Myocyte (in vitro differentiated cells): Measurements from ENCODE around the gene GABRG3. TPM values are rescaled to one million over a fixed set of nuclear protein-coding genes. Genes with fewer than 3 reads are reported as not detected.

ENCODE experiments used
- DNase-seq: peaks from one replicate; pipeline ENCODE4 v3.0.0-alpha.2; 2012; ENCODE audit warnings: low read depth
- total RNA-seq: library from RNA; depleted of rRNA; stranded (reverse); fragments of >200 nt; gene quantifications from 2 replicates; pipeline ENCODE4 v1.2.3, GENCODE V29; 2014

The GABRG3 gene
- total RNA-seq, 1 donor from 2014 or later, result not detected

- no peak for DNase-seq
Measured at GRCh38 chr15:27563765-27564370, 592.9 kb downstream of the GABRG3 start.

GRCh38 chr15:27564656-27565055, 593.7 kb downstream of the GABRG3 start:
- no peak for DNase-seq

- no peak for DNase-seq
Measured at GRCh38 chr15:27570746-27571145, 599.8 kb downstream of the GABRG3 start.

GRCh38 chr15:27573805-27574485, 603.0 kb downstream of the GABRG3 start:
- DNase-seq, result no peak

GRCh38 chr15:27574541-27575054, 603.6 kb downstream of the GABRG3 start:
- no peak for DNase-seq

GRCh38 chr15:27575521-27575920, 604.5 kb downstream of the GABRG3 start:
- DNase-seq, result no peak

GRCh38 chr15:27576576-27576975, 605.6 kb downstream of the GABRG3 start:
- DNase-seq, result no peak

GRCh38 chr15:27579738-27580137, 608.8 kb downstream of the GABRG3 start:
- no peak for DNase-seq

- no peak for DNase-seq
Measured at GRCh38 chr15:27582726-27583410, 611.9 kb downstream of the GABRG3 start.

GRCh38 chr15:27583651-27584050, 612.7 kb downstream of the GABRG3 start:
- no peak for DNase-seq

GRCh38 chr15:27585041-27585640, 614.2 kb downstream of the GABRG3 start:
- no peak for DNase-seq

GRCh38 chr15:27587810-27588209, 616.8 kb downstream of the GABRG3 start:
- DNase-seq, result no peak

GRCh38 chr15:27589260-27589659, 618.3 kb downstream of the GABRG3 start:
- DNase-seq, result no peak

GRCh38 chr15:27589782-27590181, 618.8 kb downstream of the GABRG3 start:
- DNase-seq, result no peak

Other genes with a start within 250 kb of the GABRG3 start
- not detected in 2 replicates for gene GABRB3, start 198.1 kb upstream of the GABRG3 start, total RNA-seq
- not detected in 2 replicates for gene GABRA5, start 104.1 kb upstream of the GABRG3 start, total RNA-seq